A549 (cell line): ENCODE measurements around the gene FBXL15. TPM values are rescaled to one million over a fixed set of nuclear protein-coding genes. Genes with fewer than 3 reads are reported as not detected.

Experiments used
- ATAC-seq, 2 experiments: fragments of 200-7000 bp in 1 of 2; fragments of >200 bp in 1 of 2; cut with Nextera tagmentation in 1 of 2; cut with Tn5 transposase in 1 of 2; 3 replicates each; pipeline versions ENCODE4 v1.8.0 to v1.9.1; 2018 to 2020; ENCODE audit warnings: mild to moderate bottlenecking in 1 of 2, moderate library complexity in 1 of 2
- CTCF ChIA-PET: fragments of 300-600 bp; sonication (Branson Sonifier 250); formaldehyde crosslinking; extraction: SDS; loops from one replicate; lab custom pipeline; 2021; ENCODE audit warnings: antibody characterized with exemption, inconsistent platforms; lab: Yijun Ruan, JAX
- POLR2A ChIA-PET: fragments of 350-600 bp; formaldehyde crosslinking; extraction: SDS; loops from one replicate; lab custom pipeline; 2021; ENCODE audit warnings: antibody characterized with exemption, inconsistent platforms; lab: Yijun Ruan, JAX
- DNase-seq, 2 experiments: peaks; one replicate each; pipeline versions ENCODE4 v3.0.0 to v3.0.0-alpha.2; 2011 to 2016; ENCODE audit warnings: low read depth in 1 of 2, low spot score in 1 of 2
- FAIRE-seq: peaks from 2 replicates; lab custom pipeline; 2011; peaks lifted over from hg19 to GRCh38; lab: Jason Lieb, UNC
- H3K27ac ChIP-seq, 2 experiments: fragments of >200 bp; sonication (Bioruptor Twin); formaldehyde crosslinking; 3 replicates each; pipeline ENCODE4 v1.5.1; 2016 to 2017
- H3K4me1 ChIP-seq: fragments of >200 bp; sonication (Bioruptor Twin); formaldehyde crosslinking; 3 replicates; pipeline ENCODE4 v1.6.1; 2016
- H3K4me2 ChIP-seq: fragments of >200 bp; sonication (Bioruptor Twin); formaldehyde crosslinking; 3 replicates; pipeline ENCODE4 v1.6.1; 2016
- H3K4me3 ChIP-seq: fragments of >200 bp; sonication (Bioruptor Twin); formaldehyde crosslinking; 3 replicates; pipeline ENCODE4 v1.5.1; 2016
- H3K9me3 ChIP-seq: fragments of >200 bp; sonication (Bioruptor Twin); formaldehyde crosslinking; 3 replicates; pipeline ENCODE4 v1.6.1; 2016
- BHLHE40 ChIP-seq: IDR thresholded peaks from 2 replicates; pipeline ENCODE4 v1.6.1; 2012; ENCODE audit warnings: low read depth, low read length, inconsistent platforms
- CEBPB ChIP-seq, 2 experiments: fragments of >200 bp in 1 of 2; sonication (Bioruptor Twin) in 1 of 2; formaldehyde crosslinking in 1 of 2; IDR thresholded peaks; 2 replicates each; pipeline ENCODE4 v1.6.1; 2012 to 2016
- CHD2 ChIP-seq: fragments of 150-350 bp; IDR thresholded peaks from 2 replicates; pipeline ENCODE4 v1.6.1; 2014; ENCODE audit warnings: low read length; ENCODE audit not compliant: partially characterized antibody
- CTCF ChIP-seq: fragments of >200 bp; sonication (Bioruptor Twin); formaldehyde crosslinking; IDR thresholded peaks from 3 replicates; pipeline ENCODE4 v1.5.1; 2016
- EHF ChIP-seq: fragments of 250-450 bp; sonication (Bioruptor Pico); IDR thresholded peaks from 2 replicates; pipeline ENCODE4 v1.5.0; 2020; ENCODE audit warnings: mild to moderate bottlenecking
- ELK1 ChIP-seq: fragments of 150-350 bp; IDR thresholded peaks from 2 replicates; pipeline ENCODE4 v1.6.1; 2014; ENCODE audit warnings: low read depth, mild to moderate bottlenecking, low read length
- EP300 ChIP-seq, 2 experiments: fragments of >200 bp; sonication (Bioruptor Twin); formaldehyde crosslinking; IDR thresholded peaks; 2 replicates in 1 of 2; 3 replicates in 1 of 2; pipeline ENCODE4 v1.6.1; 2016 to 2017
- ESRRA ChIP-seq: fragments of 150-350 bp; IDR thresholded peaks from 2 replicates; pipeline ENCODE4 v1.6.1; 2014; ENCODE audit warnings: mild to moderate bottlenecking, low read length, borderline replicate concordance
- FOSB ChIP-seq: fragments of 250-450 bp; sonication (Bioruptor Pico); IDR thresholded peaks from 2 replicates; pipeline ENCODE4 v1.5.0; 2020; ENCODE audit warnings: mild to moderate bottlenecking, moderate library complexity
- FOSL2 ChIP-seq, 2 experiments: fragments of 450-650 bp in 1 of 2; fragments of >200 bp in 1 of 2; sonication (Bioruptor Twin) in 1 of 2; formaldehyde crosslinking; IDR thresholded peaks; 2 replicates each; pipeline versions ENCODE4 v1.5.0 to v1.6.1; 2016 to 2020; ENCODE audit warnings: mild to moderate bottlenecking in 1 of 2, moderate library complexity in 1 of 2
- HEYL ChIP-seq: fragments of 250-450 bp; sonication (Bioruptor Pico); IDR thresholded peaks from 2 replicates; pipeline ENCODE4 v1.8.0; 2021; ENCODE audit warnings: mild to moderate bottlenecking, moderate library complexity
- HOXA7 ChIP-seq: fragments of 250-450 bp; sonication (Bioruptor Pico); IDR thresholded peaks from 2 replicates; pipeline ENCODE4 v1.5.0; 2020; ENCODE audit warnings: mild to moderate bottlenecking, moderate library complexity
- HOXB13 ChIP-seq: fragments of 250-450 bp; sonication (Bioruptor Pico); IDR thresholded peaks from 2 replicates; pipeline ENCODE4 v1.5.0; 2020; ENCODE audit warnings: low read depth, mild to moderate bottlenecking, moderate library complexity
- JUN ChIP-seq, 2 experiments: fragments of >200 bp; sonication (Bioruptor Twin); formaldehyde crosslinking; IDR thresholded peaks; 2 replicates in 1 of 2; 3 replicates in 1 of 2; pipeline ENCODE4 v1.6.1; 2016 to 2017
- KDM1A ChIP-seq: fragments of 200-600 bp; sonication (generic); IDR thresholded peaks from 2 replicates; pipeline ENCODE4 v1.6.1; 2016; ENCODE audit warnings: low read depth, mild to moderate bottlenecking
- MAZ ChIP-seq: fragments of 150-350 bp; IDR thresholded peaks from 2 replicates; pipeline ENCODE4 v1.6.1; 2014; ENCODE audit warnings: antibody characterized with exemption, low read depth, low read length, borderline replicate concordance
- NFE2L2 ChIP-seq: fragments of 150-350 bp; conservative IDR thresholded peaks from 2 replicates; pipeline ENCODE4 v1.6.1; 2014; ENCODE audit warnings: low read length
- NPAS2 ChIP-seq: fragments of 250-450 bp; sonication (Bioruptor Pico); IDR thresholded peaks from 2 replicates; pipeline ENCODE4 v1.8.0; 2022; ENCODE audit warnings: mild to moderate bottlenecking, moderate library complexity, borderline replicate concordance
- POLR2A ChIP-seq: IDR thresholded peaks from 2 replicates; pipeline ENCODE4 v1.6.1; 2012; ENCODE audit warnings: mild to moderate bottlenecking, low read length
- RARB ChIP-seq: fragments of 250-450 bp; sonication (Bioruptor Pico); IDR thresholded peaks from 2 replicates; pipeline ENCODE4 v1.8.0; 2021; ENCODE audit warnings: mild to moderate bottlenecking, moderate library complexity
- SMC3 ChIP-seq: fragments of >200 bp; sonication (Bioruptor Twin); formaldehyde crosslinking; IDR thresholded peaks from 3 replicates; pipeline ENCODE4 v1.6.1; 2018; ENCODE audit warnings: inconsistent platforms
- TFCP2L1 ChIP-seq: fragments of 250-450 bp; sonication (Bioruptor Pico); IDR thresholded peaks from 2 replicates; pipeline ENCODE4 v1.5.0; 2021; ENCODE audit warnings: mild to moderate bottlenecking
- ZC3H11A ChIP-seq: fragments of 450-650 bp; IDR thresholded peaks from 2 replicates; pipeline ENCODE4 v1.6.1; 2014; ENCODE audit warnings: antibody characterized with exemption, mild to moderate bottlenecking
- ZFP36 ChIP-seq: fragments of 450-650 bp; IDR thresholded peaks from 2 replicates; pipeline ENCODE4 v1.6.1; 2014; ENCODE audit warnings: borderline replicate concordance; ENCODE audit not compliant: partially characterized antibody
- ZNF302 ChIP-seq: fragments of 250-450 bp; sonication (Bioruptor Pico); IDR thresholded peaks from 2 replicates; pipeline ENCODE4 v1.9.0; 2021; ENCODE audit warnings: inconsistent platforms, mild to moderate bottlenecking, moderate library complexity
- WGBS: methylation state at CpG from one replicate; pipeline ENCODE4 v1.1.6; 2017; ENCODE audit errors: missing lambda C conversion rate; 5-methylcytosine and 5-hydroxymethylcytosine counted together
- polyA plus RNA-seq, 4 experiments: library from polyadenylated mRNA; depleted of rRNA in 3 of 4; stranded (reverse); fragments of >200 nt; fragmentation: RNase III in 1 of 4; extraction: RNeasy Plus Mini Kit Qiagen cat#74134 plus additional on column Dnase treatment in 1 of 4; gene quantifications; 2 replicates in 3 of 4; 3 replicates in 1 of 4; pipeline ENCODE4 v1.2.3, GENCODE V29; 2011 to 2017
- TF ChIP-seq, protein P1 (sequence below): fragments of >200 bp; sonication (Bioruptor Twin); formaldehyde crosslinking; IDR thresholded peaks from 2 replicates; pipeline ENCODE4 v1.6.1; 2016
- TF ChIP-seq, protein P2 (sequence below): IDR thresholded peaks from 2 replicates; pipeline ENCODE4 v1.6.1; 2012
- TF ChIP-seq, protein P3 (sequence below): IDR thresholded peaks from 2 replicates; pipeline ENCODE4 v1.6.1; 2012; ENCODE audit warnings: low read depth, borderline replicate concordance
- TF ChIP-seq, protein P4 (sequence below): fragments of 250-450 bp; sonication (Bioruptor Pico); IDR thresholded peaks from 2 replicates; pipeline ENCODE4 v1.5.0; 2020; ENCODE audit warnings: low read depth, mild to moderate bottlenecking, moderate library complexity

FBXL15 gene
- polyA plus RNA-seq, 2 of the 4 experiments (the other 2 are of a cell fraction), result 4.8 to 9.4 TPM

DNA sequence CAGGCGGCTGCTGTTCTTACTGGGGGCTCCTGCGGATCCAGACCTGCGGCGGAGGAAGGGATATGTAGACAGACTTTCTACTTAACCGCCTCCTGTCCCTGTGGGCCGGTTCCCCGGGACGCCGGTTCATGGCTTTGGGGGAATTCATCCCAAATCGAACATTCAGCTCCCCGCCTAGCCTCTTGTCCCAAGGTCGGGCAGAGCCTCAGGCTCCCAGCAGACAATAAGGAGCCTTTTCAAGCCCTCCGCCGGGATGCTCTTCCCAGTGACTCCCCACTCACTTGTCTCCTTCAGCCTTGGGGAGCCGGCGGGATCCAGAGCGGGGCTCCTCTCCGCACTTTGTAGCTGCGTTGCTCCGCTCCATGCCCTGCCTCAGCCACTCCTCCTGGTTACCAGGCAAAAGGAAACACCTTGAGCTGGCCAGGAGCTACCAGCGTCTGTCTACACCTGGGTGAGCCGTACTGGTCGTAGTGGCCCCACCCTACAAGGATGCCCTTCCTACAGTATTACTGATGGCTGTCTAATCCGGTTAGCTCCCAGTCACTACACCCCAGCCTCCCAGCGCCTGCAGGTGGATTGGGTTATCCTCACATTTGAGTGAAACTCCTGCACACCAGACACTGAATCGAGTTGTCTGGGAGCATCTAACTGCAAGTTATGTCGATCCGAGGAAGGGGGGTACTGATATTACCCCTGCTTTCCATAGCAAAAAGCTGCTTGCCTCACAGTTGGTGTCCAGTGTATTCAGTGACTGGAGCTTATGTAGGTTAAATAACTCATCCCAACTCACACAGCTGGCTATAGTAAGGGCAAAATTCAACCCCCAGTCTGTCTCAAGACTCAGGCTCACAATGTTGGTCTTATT lies 30.7 kb downstream of the FBXL15 start, which contains the start of gene C10orf95 (continued):
- no peak for TF ChIP-seq ZFP36
- TF ChIP-seq, protein P1, sequence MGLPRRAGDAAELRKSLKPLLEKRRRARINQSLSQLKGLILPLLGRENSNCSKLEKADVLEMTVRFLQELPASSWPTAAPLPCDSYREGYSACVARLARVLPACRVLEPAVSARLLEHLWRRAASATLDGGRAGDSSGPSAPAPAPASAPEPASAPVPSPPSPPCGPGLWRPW, result no peak

- peak overlapping the region; percentile 44 for H3K4me2 ChIP-seq
These were observed 32.2 kb downstream of the FBXL15 start for GRCh38 chr10:102452672-102453340.

More at GRCh38 chr10:102452672-102453340, 32.2 kb downstream of the FBXL15 start:
- POLR2A ChIA-PET, result interaction anchor here (1.5 kb wide), 1 partner anchor 20 kb away, joined by 3 read pairs; the partner anchor contains the start of gene CUEDC2
- TF ChIP-seq ZNF302 (CRISPR knock-in tag) (no peak), POLR2A (no peak), JUN (IDR thresholded peaks at IDR 0.05) (peak in 1 of 2 experiments; percentile 24; a peak in 1 of 5 replicates), CHD2 (no peak), CTCF (no peak), SMC3 (no peak), NFE2L2 (no peak), MAZ (no peak), HEYL (CRISPR knock-in tag) (no peak), EP300 (IDR thresholded peaks at IDR 0.05) (no peak), FOSL2 (IDR thresholded peaks at IDR 0.05) (no peak), FOSL2 (CRISPR knock-in tag; IDR thresholded peaks at IDR 0.05) (peak; percentile 89), ELK1 (no peak), HOXB13 (no peak), TFCP2L1 (CRISPR knock-in tag) (no peak), ZFP36 (peak; percentile 41), BHLHE40 (no peak), CEBPB (IDR thresholded peaks at IDR 0.05) (0 out of 4 replicates have a peak, but pooled peaks of 1 of the 2 experiments have one; percentile 9), NPAS2 (no peak), ESRRA (no peak), HOXA7 (CRISPR knock-in tag) (no peak), ZC3H11A (no peak), RARB (CRISPR knock-in tag) (no peak), FOSB (CRISPR knock-in tag) (no peak), KDM1A (peak; percentile 42; the same call in 1 of the 2 replicates), EHF (CRISPR knock-in tag) (no peak)
- TF ChIP-seq, protein P1, result no peak
- TF ChIP-seq, protein P2, sequence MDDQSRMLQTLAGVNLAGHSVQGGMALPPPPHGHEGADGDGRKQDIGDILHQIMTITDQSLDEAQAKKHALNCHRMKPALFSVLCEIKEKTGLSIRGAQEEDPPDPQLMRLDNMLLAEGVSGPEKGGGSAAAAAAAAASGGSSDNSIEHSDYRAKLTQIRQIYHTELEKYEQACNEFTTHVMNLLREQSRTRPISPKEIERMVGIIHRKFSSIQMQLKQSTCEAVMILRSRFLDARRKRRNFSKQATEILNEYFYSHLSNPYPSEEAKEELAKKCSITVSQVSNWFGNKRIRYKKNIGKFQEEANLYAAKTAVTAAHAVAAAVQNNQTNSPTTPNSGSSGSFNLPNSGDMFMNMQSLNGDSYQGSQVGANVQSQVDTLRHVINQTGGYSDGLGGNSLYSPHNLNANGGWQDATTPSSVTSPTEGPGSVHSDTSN, result no peak
- TF ChIP-seq, protein P3, sequence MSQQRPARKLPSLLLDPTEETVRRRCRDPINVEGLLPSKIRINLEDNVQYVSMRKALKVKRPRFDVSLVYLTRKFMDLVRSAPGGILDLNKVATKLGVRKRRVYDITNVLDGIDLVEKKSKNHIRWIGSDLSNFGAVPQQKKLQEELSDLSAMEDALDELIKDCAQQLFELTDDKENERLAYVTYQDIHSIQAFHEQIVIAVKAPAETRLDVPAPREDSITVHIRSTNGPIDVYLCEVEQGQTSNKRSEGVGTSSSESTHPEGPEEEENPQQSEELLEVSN, result no peak
- TF ChIP-seq, protein P4, sequence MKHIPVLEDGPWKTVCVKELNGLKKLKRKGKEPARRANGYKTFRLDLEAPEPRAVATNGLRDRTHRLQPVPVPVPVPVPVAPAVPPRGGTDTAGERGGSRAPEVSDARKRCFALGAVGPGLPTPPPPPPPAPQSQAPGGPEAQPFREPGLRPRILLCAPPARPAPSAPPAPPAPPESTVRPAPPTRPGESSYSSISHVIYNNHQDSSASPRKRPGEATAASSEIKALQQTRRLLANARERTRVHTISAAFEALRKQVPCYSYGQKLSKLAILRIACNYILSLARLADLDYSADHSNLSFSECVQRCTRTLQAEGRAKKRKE, result no peak
- TF ChIP-seq, all 56 proteins: peak for 5
- Histone ChIP-seq H3K4me1 (peaks cover 55% of the 10 kb centered on the region), H3K27ac (peak overlapping the region in 1 of 2 experiments; percentile 52; a peak in 2 of 6 replicates), H3K9me3 (no peaks in the 10 kb centered on the region), H3K4me3 (no peak overlapping the region)
- CTCF ChIA-PET, result interaction anchor here (0.6 to 3.7 kb wide), 8 partner anchors 8 to 68 kb away, joined by 3 to 20 read pairs (median 3); no protein-coding TSS in a partner anchor
- peak in 1 of 2 experiments; percentile 47 for DNase-seq
- FAIRE-seq, result no peak
- ATAC-seq, result 0 out of 6 replicates have a peak, but pooled peaks of 1 of the 2 experiments have one; percentile 28
- WGBS, result 42% methylated on average over 3 of the region's 3 CpGs
